ENCODE data around the gene C4orf50. TPM values are rescaled to one million over a fixed set of nuclear protein-coding genes. Genes with fewer than 3 reads are reported as not detected.

C4orf50 gene
- total RNA-seq, 1 experiment from 2014 or later: 0.17 TPM

DNA sequence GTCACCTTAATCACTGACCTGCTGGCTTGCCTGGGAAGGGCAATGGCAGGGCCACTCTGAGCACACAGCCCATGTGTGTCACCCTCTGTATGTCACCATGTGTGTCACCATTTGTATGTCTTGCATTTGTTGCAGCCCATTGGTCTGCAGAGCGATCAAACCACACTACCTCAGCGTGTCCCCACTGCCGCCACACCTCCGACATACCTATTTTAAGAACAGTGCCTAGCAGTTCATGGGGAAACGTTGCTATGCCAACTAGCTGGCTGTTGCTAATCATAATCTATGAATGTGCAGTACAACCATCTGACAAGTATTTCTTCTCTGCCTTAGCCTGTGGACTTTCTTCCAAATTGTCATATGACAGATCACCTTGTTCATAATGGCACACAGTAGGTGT, 117.4 kb downstream of the C4orf50 start:
- Histone ChIP-seq H2BK15ac (ENCODE audit: low read depth, low read length) (no peak overlapping the region), H3K4ac (ENCODE audit: low read depth, low read length) (no peak overlapping the region), H3K9ac (ENCODE audit: extremely low read depth, insufficient read length, low read length) (no peak overlapping the region), H3K79me2 (ENCODE audit: insufficient read depth, low read length) (no peaks in the 10 kb centered on the region), H2BK120ac (ENCODE audit: low read depth, low read length, poor library complexity, severe bottlenecking) (no peak overlapping the region), H2BK20ac (ENCODE audit: low read depth, low read length, poor library complexity, severe bottlenecking) (no peak overlapping the region), H2BK12ac (ENCODE audit: insufficient read length, low read depth, low read length) (no peak overlapping the region), H3K9me3 (ENCODE audit: control insufficient read depth, low read depth, low read length) (no peaks in the 10 kb centered on the region), H3K14ac (ENCODE audit: insufficient read depth, low read length) (no peak overlapping the region), H2BK5ac (ENCODE audit: insufficient read length, low read length) (no peak overlapping the region), H3K56ac (ENCODE audit: insufficient read length, low read depth, low read length) (no peak overlapping the region), H3K27ac (ENCODE audit: insufficient read length, low read depth, low read length) (no peak overlapping the region), H4K8ac (replicated peaks; ENCODE audit: insufficient read length, low read depth, low read length) (no peak overlapping the region), H3K4me2 (ENCODE audit: insufficient read depth, insufficient read length, low read length) (no peak overlapping the region), H2AK5ac (ENCODE audit: insufficient read length, low read length) (no peak overlapping the region), H3K79me1 (ENCODE audit: insufficient read depth, low read depth, low read length, poor library complexity, severe bottlenecking) (no peaks in the 10 kb centered on the region), H2AFZ (ENCODE audit: low read length) (no peak overlapping the region), H4K91ac (ENCODE audit: insufficient read length, low read depth, low read length) (no peak overlapping the region), H3K27me3 (ENCODE audit: insufficient read depth, low read length) (no peaks in the 10 kb centered on the region; the same call in 1 of the 2 replicates), H3T11ph (ENCODE audit: low read length) (no peak overlapping the region), H3K23ac (ENCODE audit: insufficient read length, low read depth, low read length) (peak overlapping the region; percentile 86), H4K5ac (ENCODE audit: insufficient read length, low read depth, low read length) (no peak overlapping the region), H3K23me2 (ENCODE audit: insufficient read length, low read depth, low read length, poor library complexity, severe bottlenecking) (no peaks in the 10 kb centered on the region), H3K4me1 (ENCODE audit: insufficient read depth, low read length) (peaks cover 8% of the 10 kb centered on the region; the same call in 1 of the 2 replicates), H3K18ac (ENCODE audit: insufficient read length, low read depth, low read length) (no peak overlapping the region), H4K20me1 (ENCODE audit: control insufficient read depth, insufficient read depth, insufficient read length) (no peaks in the 10 kb centered on the region)
- H3K9me3 Mint-ChIP-seq: peaks cover 5 to 10% of the 10 kb centered on the region in 2 experiments
- peaks cover 98% of the 10 kb centered on the region for H3K27me3 Mint-ChIP-seq (ENCODE audit: low read depth)
- WGBS (ENCODE audit: extremely low coverage, insufficient read length, low lambda C conversion rate): no CpG with 5 or more reads among the region's 5 CpGs
- TF ChIP-seq, protein P1, sequence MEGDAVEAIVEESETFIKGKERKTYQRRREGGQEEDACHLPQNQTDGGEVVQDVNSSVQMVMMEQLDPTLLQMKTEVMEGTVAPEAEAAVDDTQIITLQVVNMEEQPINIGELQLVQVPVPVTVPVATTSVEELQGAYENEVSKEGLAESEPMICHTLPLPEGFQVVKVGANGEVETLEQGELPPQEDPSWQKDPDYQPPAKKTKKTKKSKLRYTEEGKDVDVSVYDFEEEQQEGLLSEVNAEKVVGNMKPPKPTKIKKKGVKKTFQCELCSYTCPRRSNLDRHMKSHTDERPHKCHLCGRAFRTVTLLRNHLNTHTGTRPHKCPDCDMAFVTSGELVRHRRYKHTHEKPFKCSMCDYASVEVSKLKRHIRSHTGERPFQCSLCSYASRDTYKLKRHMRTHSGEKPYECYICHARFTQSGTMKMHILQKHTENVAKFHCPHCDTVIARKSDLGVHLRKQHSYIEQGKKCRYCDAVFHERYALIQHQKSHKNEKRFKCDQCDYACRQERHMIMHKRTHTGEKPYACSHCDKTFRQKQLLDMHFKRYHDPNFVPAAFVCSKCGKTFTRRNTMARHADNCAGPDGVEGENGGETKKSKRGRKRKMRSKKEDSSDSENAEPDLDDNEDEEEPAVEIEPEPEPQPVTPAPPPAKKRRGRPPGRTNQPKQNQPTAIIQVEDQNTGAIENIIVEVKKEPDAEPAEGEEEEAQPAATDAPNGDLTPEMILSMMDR (conservative IDR thresholded peaks at IDR 0.05): no peak
- H3K27ac Mint-ChIP-seq: no peak overlapping the region
- H3K4me1 Mint-ChIP-seq: peaks cover 48 to 52% of the 10 kb centered on the region in 2 experiments
- no peak for DNase-seq
- peaks cover 0 to 9% (median 3%) of the 10 kb centered on the region in 3 experiments; a peak in 4 of 7 replicates for H3K36me3 Mint-ChIP-seq (ENCODE audit: insufficient read depth in 1 of 3, low read depth in 3 of 3)
- no peak overlapping the region for H3K4me3 Mint-ChIP-seq

Measured in H9 (cell line).